Measurements from ENCODE around the gene SLC13A4.
"Not testable (repeated sequence)": the region's sequence is repeated elsewhere in the genome, so short reads cannot be mapped to it uniquely, and the experiment has no call there.

Gene SLC13A4, protein sequence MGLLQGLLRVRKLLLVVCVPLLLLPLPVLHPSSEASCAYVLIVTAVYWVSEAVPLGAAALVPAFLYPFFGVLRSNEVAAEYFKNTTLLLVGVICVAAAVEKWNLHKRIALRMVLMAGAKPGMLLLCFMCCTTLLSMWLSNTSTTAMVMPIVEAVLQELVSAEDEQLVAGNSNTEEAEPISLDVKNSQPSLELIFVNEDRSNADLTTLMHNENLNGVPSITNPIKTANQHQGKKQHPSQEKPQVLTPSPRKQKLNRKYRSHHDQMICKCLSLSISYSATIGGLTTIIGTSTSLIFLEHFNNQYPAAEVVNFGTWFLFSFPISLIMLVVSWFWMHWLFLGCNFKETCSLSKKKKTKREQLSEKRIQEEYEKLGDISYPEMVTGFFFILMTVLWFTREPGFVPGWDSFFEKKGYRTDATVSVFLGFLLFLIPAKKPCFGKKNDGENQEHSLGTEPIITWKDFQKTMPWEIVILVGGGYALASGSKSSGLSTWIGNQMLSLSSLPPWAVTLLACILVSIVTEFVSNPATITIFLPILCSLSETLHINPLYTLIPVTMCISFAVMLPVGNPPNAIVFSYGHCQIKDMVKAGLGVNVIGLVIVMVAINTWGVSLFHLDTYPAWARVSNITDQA

DNA sequence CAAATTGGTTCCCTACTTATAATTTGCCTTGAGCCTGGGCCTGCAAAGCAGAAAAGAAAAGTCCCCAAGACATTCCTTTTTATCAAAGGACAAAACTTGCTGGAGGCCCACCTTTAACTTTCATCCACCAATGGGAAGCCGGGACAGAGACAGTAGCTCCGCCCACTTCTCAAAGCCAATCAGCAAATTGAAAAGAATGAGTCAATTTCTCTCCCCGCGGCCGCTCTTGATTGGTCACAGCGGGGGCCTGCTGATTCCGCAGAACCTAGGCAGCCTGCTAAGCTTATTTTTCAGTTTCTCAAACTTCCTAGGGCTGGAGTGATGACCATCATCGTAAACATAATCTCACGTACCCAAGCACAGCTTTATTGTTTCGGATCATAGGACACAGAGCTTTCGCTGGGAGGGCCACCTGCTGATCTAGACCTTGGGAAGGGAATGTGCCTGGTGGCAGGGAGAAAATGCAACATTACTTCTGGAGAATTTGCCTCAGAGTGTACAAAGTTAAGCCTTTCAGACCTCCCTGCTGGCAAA, at the start of gene SLC13A4:
Gene SLC13A4 (minus strand): TSS at position 51 of the 534 bp plus-strand sequence. CDS start 690 bp downstream, outside the sequence.
- DNase-seq, result no peak

DNA sequence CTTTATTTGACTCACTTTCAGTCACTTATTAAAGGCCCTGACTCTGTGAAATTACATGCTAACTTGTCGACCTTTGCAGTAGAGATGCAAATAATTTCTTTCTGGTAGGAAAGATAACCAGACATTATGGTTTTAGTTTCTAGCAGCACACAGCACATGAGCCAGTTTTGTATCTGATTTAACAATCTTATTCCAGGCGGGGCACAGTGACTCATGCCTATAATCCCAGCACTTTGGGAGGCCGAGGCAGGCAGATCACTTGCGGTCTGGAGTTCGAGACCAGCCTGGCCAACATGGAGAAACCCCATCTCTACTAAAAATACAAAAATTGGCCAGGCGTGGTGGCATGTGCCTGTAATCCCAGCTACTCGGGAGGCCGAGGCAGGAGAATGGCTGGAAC, 47.9 kb upstream of the SLC13A4 start:
- not testable (repeated sequence) for DNase-seq

GRCh38 chr7:135775230-135775629, 47.2 kb upstream of the SLC13A4 start:
- no peak for DNase-seq

DNA sequence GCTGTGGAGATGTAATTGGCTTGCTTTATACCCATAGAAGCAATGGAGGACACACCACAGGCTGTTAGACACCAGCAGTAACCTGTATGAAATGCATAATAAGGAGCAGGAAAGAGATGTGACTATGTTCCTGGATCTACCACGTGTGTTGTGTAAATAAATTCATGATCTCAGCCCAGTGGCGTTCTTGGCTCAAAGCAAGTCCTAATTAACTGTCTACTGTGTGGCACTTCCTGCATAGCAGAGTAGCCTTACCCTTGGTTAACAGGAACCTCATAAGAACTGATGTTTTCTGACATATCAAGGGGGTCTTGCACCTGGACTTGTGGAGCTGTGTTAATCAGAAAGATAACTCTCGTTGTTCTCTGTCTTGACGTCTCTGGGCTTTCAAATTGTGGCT, 46.3 kb upstream of the SLC13A4 start:
- no peak for DNase-seq

DNA sequence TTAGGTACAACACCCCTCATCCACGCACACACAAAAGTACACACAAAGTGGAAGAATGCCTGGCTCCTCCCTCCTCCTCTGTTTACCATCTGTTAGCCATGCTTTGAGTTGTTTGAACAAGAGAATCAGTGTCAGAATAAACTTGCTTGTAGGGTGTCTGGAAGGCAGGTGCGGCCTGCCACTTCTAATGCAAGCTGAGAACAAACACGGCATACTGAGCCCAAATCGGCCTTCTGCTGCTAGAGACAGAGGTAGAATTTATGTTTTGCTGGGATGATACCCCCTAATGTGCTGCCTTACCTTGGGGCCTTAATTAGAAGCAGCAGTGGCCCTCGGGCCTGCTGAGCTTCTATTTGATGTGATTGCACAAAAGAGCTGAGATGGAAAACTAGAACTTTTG, 45.5 kb upstream of the SLC13A4 start:
- no peak for DNase-seq

GRCh38 chr7:135772639-135773222, 44.7 kb upstream of the SLC13A4 start:
- no peak for DNase-seq

- DNase-seq, result no peak
Measured at GRCh38 chr7:135771961-135772638, 44.1 kb upstream of the SLC13A4 start.

GRCh38 chr7:135771051-135771450, 43.1 kb upstream of the SLC13A4 start:
- no peak for DNase-seq

GRCh38 chr7:135770139-135770710, 42.2 kb upstream of the SLC13A4 start:
- DNase-seq, result no peak

- no peak for DNase-seq
Measured at GRCh38 chr7:135769005-135769802, 41.2 kb upstream of the SLC13A4 start.

DNA sequence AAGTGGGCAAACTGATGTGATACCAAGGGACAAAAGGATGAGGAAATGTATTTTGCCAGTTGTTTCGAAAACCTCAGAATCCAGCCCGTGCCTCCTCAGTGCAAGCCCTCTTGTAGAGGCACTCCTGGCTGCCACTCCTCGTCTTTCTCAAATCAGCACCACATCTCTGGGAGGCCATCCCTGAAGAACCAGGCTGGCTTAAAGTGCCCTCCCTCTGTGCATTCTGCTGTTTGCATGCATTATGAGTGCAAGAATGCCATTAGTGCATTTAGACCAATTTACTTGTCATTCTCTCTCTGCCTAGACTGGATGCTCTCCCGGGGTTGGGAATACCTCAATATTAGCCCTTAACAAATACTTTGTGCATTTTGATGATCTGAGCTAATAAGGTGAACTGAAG, 40.5 kb upstream of the SLC13A4 start:
- no peak for DNase-seq

DNA sequence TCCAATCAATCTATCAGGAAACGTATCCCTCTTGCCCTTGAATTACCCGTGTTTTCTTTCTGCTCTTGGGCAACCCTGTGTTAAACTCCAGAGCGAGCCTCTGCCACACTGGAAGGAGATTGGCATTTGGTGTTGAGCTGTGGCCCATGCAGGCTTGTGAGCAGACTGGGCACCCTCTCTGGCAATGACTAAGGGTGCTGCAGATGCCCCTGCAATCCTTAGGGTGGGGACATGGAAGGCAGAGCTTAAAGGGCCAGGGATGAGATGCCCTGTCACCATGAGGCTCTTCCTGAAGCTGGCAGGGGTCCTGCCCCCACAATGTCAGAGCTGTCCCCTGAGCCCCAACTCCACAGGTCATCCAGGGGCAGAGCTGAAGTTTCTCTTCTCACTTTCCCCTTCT, 40.1 kb upstream of the SLC13A4 start:
- no peak for DNase-seq

- no peak for DNase-seq
Measured at GRCh38 chr7:135763261-135763660, 35.3 kb upstream of the SLC13A4 start.

- DNase-seq, result no peak
Measured at GRCh38 chr7:135761751-135762488, 33.9 kb upstream of the SLC13A4 start.

- DNase-seq, result no peak
Measured at GRCh38 chr7:135759532-135759931, 31.5 kb upstream of the SLC13A4 start.

GRCh38 chr7:135758531-135758932, 30.5 kb upstream of the SLC13A4 start:
- DNase-seq, result peak; percentile 5

DNA sequence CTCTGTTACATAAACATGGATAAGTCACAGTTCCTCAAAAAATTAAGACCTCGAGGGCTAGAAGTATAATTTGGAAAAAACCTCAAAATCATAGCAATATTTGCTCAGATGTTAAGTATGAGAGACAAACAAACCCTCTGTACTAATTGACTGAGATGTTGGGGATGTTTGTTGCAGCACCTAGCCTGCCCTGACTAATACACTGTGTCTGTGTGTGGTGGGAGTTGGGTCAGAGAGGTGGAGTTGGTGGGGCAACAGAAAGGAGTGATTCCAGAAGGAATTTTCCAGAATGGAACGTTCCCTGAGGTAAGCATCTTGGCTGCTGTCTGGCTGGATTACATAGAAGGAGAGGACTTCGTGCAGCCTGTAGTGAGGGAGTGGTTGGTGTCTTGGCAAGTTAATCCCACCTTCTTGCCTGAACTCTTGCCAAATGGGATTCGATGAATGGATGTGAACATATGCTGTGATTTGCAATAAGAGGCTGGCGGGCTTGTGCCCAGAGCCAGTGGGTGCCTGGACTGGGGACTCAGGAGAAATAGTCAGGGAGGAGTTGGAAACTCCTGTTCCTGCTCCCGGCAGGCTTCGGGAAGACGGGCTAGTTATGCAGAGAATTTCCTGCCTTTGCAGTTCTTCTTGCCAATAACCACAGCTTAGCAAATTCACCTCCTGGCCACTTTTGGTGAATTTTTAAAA, 29.9 kb upstream of the SLC13A4 start:
- no peak for DNase-seq

- no peak for DNase-seq
Measured at GRCh38 chr7:135756191-135756590, 28.2 kb upstream of the SLC13A4 start.

GRCh38 chr7:135755351-135755753, 27.4 kb upstream of the SLC13A4 start:
- no peak for DNase-seq

DNA sequence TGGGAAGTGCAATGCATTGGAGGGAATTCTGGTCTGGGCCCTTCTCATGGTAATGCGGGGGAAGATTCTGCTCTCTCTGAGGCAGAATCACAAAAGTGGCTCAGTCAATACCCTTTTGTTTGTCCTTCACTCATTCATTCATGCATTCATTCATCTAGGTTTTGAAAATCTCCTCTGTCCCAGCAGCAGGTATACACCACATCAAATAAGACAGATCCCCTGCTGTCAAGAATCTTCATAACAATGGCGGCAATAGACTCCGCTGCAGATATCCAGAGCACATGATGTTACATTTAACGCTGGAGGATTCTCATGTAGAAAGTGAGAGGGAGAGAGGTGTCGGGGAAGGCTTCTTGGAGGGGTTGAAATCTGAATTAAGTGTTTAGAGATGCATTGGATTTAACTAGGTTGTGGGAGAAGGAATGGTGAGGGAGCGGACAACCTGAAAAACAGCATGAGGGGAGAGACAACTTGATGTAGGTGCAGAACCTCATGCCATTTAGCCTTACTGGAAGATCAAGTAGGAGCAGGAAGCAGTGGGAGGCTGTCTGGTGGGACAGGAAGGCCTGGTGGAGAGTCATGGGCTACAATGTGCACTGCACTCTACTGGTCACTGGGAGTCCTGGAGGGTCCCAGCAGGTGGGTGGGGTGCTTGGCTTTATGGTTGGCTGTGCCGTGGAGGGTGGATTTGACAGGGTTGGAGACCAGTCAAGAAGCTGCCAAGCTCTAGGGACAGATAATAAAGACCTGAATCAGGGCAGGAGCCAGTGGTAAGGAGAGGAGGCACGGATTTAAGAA, 25.8 kb upstream of the SLC13A4 start:
- DNase-seq, result no peak
